C4-2B (cell line): ENCODE measurements around the gene CR2.

Experiments
- CTCF ChIP-seq: fragments of 450-650 bp; conservative IDR thresholded peaks from 2 replicates; pipeline ENCODE4 v1.5.1; 2017; ENCODE audit warnings: mild to moderate bottlenecking
- ZFX ChIP-seq: fragments of 450-650 bp; IDR thresholded peaks from 2 replicates; pipeline ENCODE4 v1.6.1; 2017

- TF ChIP-seq CTCF (no peak), ZFX (no peak)
Observed at GRCh38 chr1:207417076-207417475, 37.1 kb upstream of the CR2 start.
